H1 (cell line): ENCODE data around the gene CD7. TPM values are rescaled to one million over a fixed set of nuclear protein-coding genes. Genes with fewer than 3 reads are reported as not detected.

Source experiments
- CTCF ChIA-PET: fragments of 300-600 bp; sonication (Branson Sonifier 250); formaldehyde crosslinking; loops from one replicate; lab custom pipeline; 2021; ENCODE audit not compliant: partially characterized antibody; lab: Charles Lee
- POLR2A ChIA-PET: fragments of 300-600 bp; sonication (Branson Sonifier 250); formaldehyde crosslinking; loops from one replicate; lab custom pipeline; 2021; ENCODE audit warnings: inconsistent platforms; ENCODE audit not compliant: partially characterized antibody; lab: Charles Lee
- DNase-seq, 2 experiments: peaks; one replicate each; pipeline versions ENCODE4 v3.0.0 to v3.0.0-alpha.2; 2010 to 2022; ENCODE audit warnings: low spot score in 2 of 2, low read depth in 1 of 2, mixed read lengths in 1 of 2
- FAIRE-seq: peaks from 2 replicates; lab custom pipeline; 2011; peaks lifted over from hg19 to GRCh38; lab: Jason Lieb, UNC
- H2AFZ ChIP-seq: 2 replicates; pipeline ENCODE4 v1.8.1; 2012; ENCODE audit warnings: low read length, inconsistent platforms
- H2AK5ac ChIP-seq: 2 replicates; pipeline ENCODE4 v1.6.1; 2013; ENCODE audit warnings: low read depth, low read length
- H2BK120ac ChIP-seq: replicated peaks from 2 replicates; pipeline ENCODE3; 2013; ENCODE audit warnings: low read depth, low read length, inconsistent platforms
- H2BK12ac ChIP-seq: 2 replicates; pipeline ENCODE4 v1.6.1; 2013; ENCODE audit warnings: low read depth, low read length
- H2BK15ac ChIP-seq: 2 replicates; pipeline ENCODE4 v1.6.1; 2013; ENCODE audit warnings: low read length
- H2BK20ac ChIP-seq: 2 replicates; pipeline ENCODE4 v1.6.1; 2013; ENCODE audit warnings: low read length
- H2BK5ac ChIP-seq: 2 replicates; pipeline ENCODE4 v1.6.1; 2013; ENCODE audit warnings: low read depth, low read length
- H3K14ac ChIP-seq: 2 replicates; pipeline ENCODE4 v1.6.1; 2013; ENCODE audit warnings: inconsistent platforms; ENCODE audit not compliant: insufficient read length
- H3K18ac ChIP-seq: 2 replicates; pipeline ENCODE4 v1.6.1; 2013; ENCODE audit warnings: low read length; ENCODE audit errors: extremely low read depth
- H3K23ac ChIP-seq: 2 replicates; pipeline ENCODE4 v1.6.1; 2013; ENCODE audit warnings: inconsistent platforms; ENCODE audit not compliant: insufficient read length
- H3K23me2 ChIP-seq: 2 replicates; pipeline ENCODE4 v1.6.1; 2013; ENCODE audit warnings: low read depth, low read length
- H3K27ac ChIP-seq: 2 replicates; pipeline ENCODE4 v1.6.1; 2011; ENCODE audit warnings: low read depth, low read length, inconsistent platforms
- H3K27me3 ChIP-seq, 4 experiments: replicated peaks in 1 of 4; 1 replicate in 1 of 4; 2 replicates in 3 of 4; pipeline versions ENCODE4 v1.6.1 to v1.8.1; 2011 to 2013; ENCODE audit warnings: low read length in 3 of 4, mild to moderate bottlenecking in 3 of 4, inconsistent platforms in 2 of 4, mixed read lengths in 2 of 4, moderate library complexity in 1 of 4; ENCODE audit not compliant: control insufficient read depth in 3 of 4, insufficient read depth in 3 of 4; ENCODE audit errors: extremely low read depth in 1 of 4
- H3K36me3 ChIP-seq, 4 experiments: 2 replicates each; pipeline versions ENCODE4 v1.6.1 to v1.8.1; 2011 to 2013; ENCODE audit warnings: mild to moderate bottlenecking in 4 of 4, low read length in 3 of 4, moderate library complexity in 2 of 4, control low read depth in 1 of 4, inconsistent platforms in 1 of 4; ENCODE audit not compliant: insufficient read depth in 4 of 4, control insufficient read depth in 2 of 4
- H3K4ac ChIP-seq: replicated peaks from 2 replicates; pipeline ENCODE3; 2013; ENCODE audit warnings: low read length, low read depth, mixed read lengths, inconsistent platforms; ENCODE audit not compliant: insufficient read length
- H3K4me1 ChIP-seq, 4 experiments: replicated peaks in 1 of 4; 1 replicate in 1 of 4; 2 replicates in 3 of 4; pipeline versions ENCODE4 v1.6.1 to v1.8.1; 2011 to 2013; ENCODE audit warnings: low read length in 3 of 4, inconsistent platforms in 2 of 4, mixed read lengths in 1 of 4; ENCODE audit not compliant: insufficient read depth in 4 of 4, control insufficient read depth in 3 of 4
- H3K4me2 ChIP-seq, 2 experiments: 2 replicates each; pipeline versions ENCODE4 v1.6.1 to v1.8.1; 2011 to 2013; ENCODE audit warnings: low read depth in 2 of 2, low read length in 2 of 2, control low read depth in 1 of 2, inconsistent platforms in 1 of 2, mild to moderate bottlenecking in 1 of 2; ENCODE audit not compliant: insufficient read depth in 1 of 2
- H3K4me3 ChIP-seq, 4 experiments: fragments of 200-600, 300-600 bp in 1 of 4; sonication (generic), shearing (Covaris generic), sonication (Bioruptor Twin) in 1 of 4; 2 replicates each; pipeline versions ENCODE4 v1.5.1 to v1.8.1; 2011 to 2016; ENCODE audit warnings: low read length in 4 of 4, low read depth in 3 of 4, control low read depth in 2 of 4, inconsistent platforms in 2 of 4, mild to moderate bottlenecking in 2 of 4, mixed read lengths in 1 of 4, moderate library complexity in 1 of 4; ENCODE audit not compliant: insufficient read depth in 2 of 4; ENCODE audit errors: extremely low read depth in 1 of 4
- H3K56ac ChIP-seq: replicated peaks from 2 replicates; pipeline ENCODE3; 2013; ENCODE audit warnings: low read depth, mild to moderate bottlenecking, mixed read lengths, low read length, inconsistent platforms; ENCODE audit not compliant: insufficient read length
- H3K79me1 ChIP-seq: 2 replicates; pipeline ENCODE4 v1.6.1; 2013; ENCODE audit warnings: low read depth, low read length, control low read depth
- H3K79me2 ChIP-seq, 2 experiments: 2 replicates each; pipeline versions ENCODE4 v1.6.1 to v1.8.1; 2012 to 2013; ENCODE audit warnings: low read length in 2 of 2, mild to moderate bottlenecking in 2 of 2, inconsistent platforms in 1 of 2; ENCODE audit not compliant: insufficient read depth in 2 of 2, control insufficient read depth in 1 of 2
- H3K9ac ChIP-seq, 4 experiments: replicated peaks in 1 of 4; 1 replicate in 1 of 4; 2 replicates in 3 of 4; pipeline versions ENCODE4 v1.6.1 to v1.8.1; 2011 to 2013; ENCODE audit warnings: low read depth in 3 of 4, low read length in 3 of 4, control low read depth in 2 of 4, mild to moderate bottlenecking in 2 of 4, moderate library complexity in 2 of 4, inconsistent platforms in 1 of 4; ENCODE audit errors: extremely low read depth in 1 of 4
- H3K9me3 ChIP-seq, 2 experiments: 2 replicates each; pipeline versions ENCODE4 v1.6.1 to v1.8.1; 2012 to 2013; ENCODE audit warnings: mild to moderate bottlenecking in 2 of 2, moderate library complexity in 2 of 2, control low read depth in 1 of 2, inconsistent platforms in 1 of 2, low read depth in 1 of 2, low read length in 1 of 2, mixed read lengths in 1 of 2; ENCODE audit not compliant: insufficient read depth in 2 of 2
- H4K20me1 ChIP-seq, 2 experiments: replicated peaks in 1 of 2; 2 replicates each; pipeline versions ENCODE3 to v1.8.1; 2011 to 2013; ENCODE audit warnings: inconsistent platforms in 2 of 2, low read length in 2 of 2, mild to moderate bottlenecking in 1 of 2; ENCODE audit not compliant: insufficient read depth in 2 of 2, control insufficient read depth in 1 of 2
- H4K5ac ChIP-seq: 2 replicates; pipeline ENCODE4 v1.6.1; 2013; ENCODE audit warnings: low read length, low read depth, mixed read lengths, inconsistent platforms; ENCODE audit not compliant: insufficient read length
- H4K8ac ChIP-seq: 2 replicates; pipeline ENCODE4 v1.8.0; 2013; ENCODE audit warnings: mild to moderate bottlenecking, moderate library complexity, low read length, inconsistent platforms; ENCODE audit not compliant: insufficient read depth; ENCODE audit errors: extremely low read depth
- H4K91ac ChIP-seq: replicated peaks from 2 replicates; pipeline ENCODE3; 2013; ENCODE audit warnings: low read length, mixed read lengths, inconsistent platforms; ENCODE audit not compliant: insufficient read length
- JUND ChIP-seq: IDR thresholded peaks from 2 replicates; pipeline ENCODE4 v1.6.1; 2011; ENCODE audit warnings: mild to moderate bottlenecking, improper control_type of control experiment, low read length
- POLR2AphosphoS5 ChIP-seq: IDR thresholded peaks from 2 replicates; pipeline ENCODE4 v1.6.1; 2011; ENCODE audit warnings: low read depth, low read length
- SAP30 ChIP-seq: fragments of 300-600 bp; sonication (generic); IDR thresholded peaks from 2 replicates; pipeline ENCODE4 v1.7.1; 2012; ENCODE audit warnings: low read length, moderate library complexity, mild to moderate bottlenecking, inconsistent platforms; ENCODE audit not compliant: insufficient read depth, insufficient replicate concordance
- SUZ12 ChIP-seq: fragments of 200-600 bp; sonication (generic); IDR thresholded peaks from 2 replicates; pipeline ENCODE4 v1.6.1; 2012; ENCODE audit warnings: mild to moderate bottlenecking, inconsistent platforms, low read length, moderate library complexity, mixed read lengths
- TAF1 ChIP-seq: IDR thresholded peaks from 2 replicates; pipeline ENCODE4 v1.6.1; 2011; ENCODE audit warnings: mild to moderate bottlenecking, low read depth, low read length
- WGBS, 2 experiments: shearing (Covaris generic) in 1 of 2; methylation state at CpG; one replicate each; pipeline versions ENCODE4 v1.1.6 to v1.1.7; 2013 to 2015; ENCODE audit warnings: low lambda C conversion rate in 2 of 2, mixed read lengths in 2 of 2, inconsistent platforms in 1 of 2, low coverage in 1 of 2, missing lambda C conversion rate in 1 of 2; ENCODE audit not compliant: insufficient replicate concordance in 2 of 2, insufficient coverage in 1 of 2, insufficient read length in 1 of 2; ENCODE audit errors: extremely low coverage in 1 of 2, missing lambda C conversion rate in 1 of 2; 5-methylcytosine and 5-hydroxymethylcytosine counted together
- polyA plus RNA-seq, 7 experiments: library from polyadenylated mRNA; depleted of rRNA in 3 of 7; stranded (reverse) in 5 of 7; unstranded in 2 of 7; fragments of >200 nt in 5 of 7; fragments of 200-250 nt in 2 of 7; gene quantifications; 1 replicate in 5 of 7; 2 replicates in 1 of 7; 4 replicates in 1 of 7; pipeline versions ENCODE4 v1.2.1 to v1.2.3, GENCODE V29; 2011 to 2013; ENCODE audit warnings: missing spikeins in 2 of 7, mixed read lengths in 2 of 7
- total RNA-seq: library from RNA; stranded (reverse); fragmentation: NEBNext Ultra II Directional; extraction: Animal tissue kit (Norgen Biotek cat#: 25700); gene quantifications from 2 replicates; pipeline ENCODE4 v1.2.1, GENCODE V29; 2021

The CD7 gene
- total and polyA plus RNA-seq, 2 of the 8 experiments (the other 6 are each of a cell fraction or from before 2014, with no cell fraction given), result 0.83 to 0.86 TPM

GRCh38 chr17:82344175-82344907 is 26.9 kb upstream of the CD7 start:
- H2AK5ac ChIP-seq, result no peak overlapping the region
- H2BK5ac ChIP-seq, result no peak overlapping the region
- no peak overlapping the region for H3K23ac ChIP-seq
- H3K36me3 ChIP-seq, result no peaks in the 10 kb centered on the region
- H3K27ac ChIP-seq, result no peak overlapping the region
- H3K4me1 ChIP-seq, result peaks cover 0 to 4% (median 1%) of the 10 kb centered on the region in 4 experiments; a peak in 2 of 7 replicates
- no peak overlapping the region for H2BK20ac ChIP-seq
- no peak for FAIRE-seq
- H3K18ac ChIP-seq, result no peak overlapping the region; the same call in 1 of the 2 replicates
- H3K4ac ChIP-seq, result no peak overlapping the region
- no peak overlapping the region for H4K5ac ChIP-seq
- WGBS, 2 experiments, result 70% methylated on average over 24 of the region's 24 CpGs; no CpG with 5 or more reads in 1 of the 2 experiments
- H3K9ac ChIP-seq, result no peak overlapping the region
- no peaks in the 10 kb centered on the region for H4K20me1 ChIP-seq
- H3K79me2 ChIP-seq, result no peaks in the 10 kb centered on the region
- H4K91ac ChIP-seq, result no peak overlapping the region
- H3K4me3 ChIP-seq, result no peak overlapping the region
- H2BK15ac ChIP-seq, result no peak overlapping the region
- no peak overlapping the region for H3K56ac ChIP-seq
- H3K9me3 ChIP-seq, result peaks cover 0 to 2% of the 10 kb centered on the region in 2 experiments; a peak in 1 of 4 replicates
- POLR2A ChIA-PET, result interaction anchor here (0.9 to 1.8 kb wide), 4 partner anchors 8 to 105 kb away, joined by 3 to 5 read pairs (median 4); partner anchors contain the start of gene SECTM1
- H3K14ac ChIP-seq, result no peak overlapping the region
- H3K4me2 ChIP-seq, result no peak overlapping the region
- no peaks in the 10 kb centered on the region; a peak in 2 of 7 replicates for H3K27me3 ChIP-seq
- H4K8ac ChIP-seq, result no peak overlapping the region
- H2AFZ ChIP-seq, result no peak overlapping the region
- no peaks in the 10 kb centered on the region for H3K23me2 ChIP-seq
- no peak overlapping the region for H2BK120ac ChIP-seq
- TF ChIP-seq SUZ12 (no peak), TAF1 (no peak), SAP30 (no peak), POLR2AphosphoS5 (no peak), JUND (no peak)
- H3K79me1 ChIP-seq, result no peaks in the 10 kb centered on the region
- no peak overlapping the region; the same call in 1 of the 2 replicates for H2BK12ac ChIP-seq
- no peak for DNase-seq
- CTCF ChIA-PET, result interaction anchor here (0.5 to 3.3 kb wide), 8 partner anchors 8 to 195 kb away, joined by 3 to 8 read pairs (median 3); no protein-coding TSS in a partner anchor
